Measurements from ENCODE around the gene LRMDA. TPM values are rescaled to one million over a fixed set of nuclear protein-coding genes. Genes with fewer than 3 reads are reported as not detected.

Gene LRMDA
- total and polyA plus RNA-seq, 2 donors (not counting 3 experiments of a cell fraction or from before 2014, with no cell fraction given): 9.7 to 18.0 TPM

DNA sequence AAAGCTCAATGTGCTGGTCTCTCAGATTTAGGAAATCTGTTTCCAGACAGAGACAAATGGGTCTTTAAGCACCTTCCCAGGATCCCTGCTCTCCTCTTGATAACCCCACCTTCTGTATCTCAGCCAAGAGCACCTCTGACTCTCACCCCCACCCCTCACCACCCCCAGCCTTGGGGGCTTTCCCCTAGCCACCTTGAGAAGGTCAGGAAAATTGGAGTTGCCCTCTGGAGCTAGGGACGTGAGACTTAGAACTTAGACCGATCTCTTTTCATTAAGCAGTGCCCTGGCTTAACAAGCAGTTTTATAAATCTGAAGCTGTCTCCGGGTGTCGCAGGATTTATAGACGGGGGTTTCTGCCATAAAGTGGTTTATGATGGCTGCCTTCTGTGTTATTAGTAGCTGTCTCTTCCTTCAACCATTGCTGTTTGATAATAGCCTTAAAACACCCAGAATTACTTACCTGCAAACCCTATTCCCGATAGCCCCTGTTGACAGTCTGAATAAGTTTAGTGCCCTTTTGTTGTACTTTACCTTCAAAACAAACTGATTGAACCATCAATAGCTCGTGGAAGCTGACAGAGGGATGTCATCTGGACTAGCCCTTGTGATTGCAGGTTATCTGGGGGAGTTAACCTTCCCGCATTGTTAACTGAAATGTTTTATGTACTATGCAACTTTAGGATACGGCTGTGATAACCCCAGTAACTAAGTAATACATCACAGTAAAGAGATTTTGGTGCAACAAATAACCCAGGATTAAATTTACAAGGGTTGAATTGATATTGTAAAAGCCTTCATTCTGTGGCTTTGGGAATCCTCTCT, 621.5 kb downstream of the LRMDA start:
- CTCF ChIA-PET: interaction anchor here (2.1 kb wide), 1 partner anchor 16 kb away, joined by 7 read pairs; no protein-coding TSS in a partner anchor
- intact Hi-C loops (cut with micrococcal nuclease): no loop called here
- BruUV-seq (replicated peaks): no TSS peak

More for the DNA sequence above, 621.5 kb downstream of the LRMDA start:
- Histone ChIP-seq H3K9me1 (replicated peaks; ENCODE audit: control insufficient read depth, extremely low read depth, insufficient read depth, low read length) (no peaks in the 10 kb centered on the region), H3K9ac (replicated peaks; ENCODE audit: extremely low read depth, insufficient read depth, low read length) (no peak overlapping the region), H3K4me3 (replicated peaks in 1 of 3; ENCODE audit: insufficient read depth in 1 of 3, low read depth in 1 of 3, low read length in 3 of 3) (no peak overlapping the region), H3K27me3 (ENCODE audit: control insufficient read depth in 2 of 2, insufficient read depth in 2 of 2, low read length in 2 of 2) (no peaks in the 10 kb centered on the region), H3K27ac (ENCODE audit: insufficient read depth, low read depth, low read length) (no peak overlapping the region), H3K79me2 (ENCODE audit: control insufficient read depth, insufficient read depth, low read length) (no peaks in the 10 kb centered on the region), H3K9me3 (replicated peaks; ENCODE audit: control insufficient read depth, insufficient read depth, low read length) (no peaks in the 10 kb centered on the region), H4K20me1 (replicated peaks; ENCODE audit: control insufficient read depth, extremely low read depth, insufficient read depth, low read length) (no peaks in the 10 kb centered on the region), H2AFZ (ENCODE audit: low read depth, low read length) (no peak overlapping the region), H3K36me3 (ENCODE audit: control insufficient read depth in 2 of 2, extremely low read depth in 1 of 2, insufficient read depth in 2 of 2, low read length in 2 of 2) (no peaks in the 10 kb centered on the region), H3K4me1 (ENCODE audit: control insufficient read depth, extremely low read depth, insufficient read depth, low read length) (no peaks in the 10 kb centered on the region), H3K4me2 (ENCODE audit: insufficient read depth, low read length) (no peak overlapping the region)
- FAIRE-seq: no peak
- TF ChIP-seq MYC (IDR thresholded peaks at IDR 0.05; ENCODE audit: low read depth, low read length) (no peak), GATA2 (IDR thresholded peaks at IDR 0.05; ENCODE audit: insufficient read depth, insufficient read length, low read depth, low read length) (no peak), EZH2 (IDR thresholded peaks at IDR 0.05; ENCODE audit: borderline replicate concordance, low read depth, low read length, severe bottlenecking) (no peak), FOS (IDR thresholded peaks at IDR 0.05; ENCODE audit: borderline replicate concordance, insufficient read depth, low read length) (no peak), POLR2A (IDR thresholded peaks at IDR 0.05; ENCODE audit: low read depth, low read length) (no peak), POLR2AphosphoS5 (IDR thresholded peaks at IDR 0.05; ENCODE audit: insufficient read depth, low read depth, low read length) (no peak), JUN (IDR thresholded peaks at IDR 0.05; ENCODE audit: borderline replicate concordance, insufficient read depth, insufficient read length, low read depth) (no peak)
- TF ChIP-seq, protein P1, sequence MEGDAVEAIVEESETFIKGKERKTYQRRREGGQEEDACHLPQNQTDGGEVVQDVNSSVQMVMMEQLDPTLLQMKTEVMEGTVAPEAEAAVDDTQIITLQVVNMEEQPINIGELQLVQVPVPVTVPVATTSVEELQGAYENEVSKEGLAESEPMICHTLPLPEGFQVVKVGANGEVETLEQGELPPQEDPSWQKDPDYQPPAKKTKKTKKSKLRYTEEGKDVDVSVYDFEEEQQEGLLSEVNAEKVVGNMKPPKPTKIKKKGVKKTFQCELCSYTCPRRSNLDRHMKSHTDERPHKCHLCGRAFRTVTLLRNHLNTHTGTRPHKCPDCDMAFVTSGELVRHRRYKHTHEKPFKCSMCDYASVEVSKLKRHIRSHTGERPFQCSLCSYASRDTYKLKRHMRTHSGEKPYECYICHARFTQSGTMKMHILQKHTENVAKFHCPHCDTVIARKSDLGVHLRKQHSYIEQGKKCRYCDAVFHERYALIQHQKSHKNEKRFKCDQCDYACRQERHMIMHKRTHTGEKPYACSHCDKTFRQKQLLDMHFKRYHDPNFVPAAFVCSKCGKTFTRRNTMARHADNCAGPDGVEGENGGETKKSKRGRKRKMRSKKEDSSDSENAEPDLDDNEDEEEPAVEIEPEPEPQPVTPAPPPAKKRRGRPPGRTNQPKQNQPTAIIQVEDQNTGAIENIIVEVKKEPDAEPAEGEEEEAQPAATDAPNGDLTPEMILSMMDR (IDR thresholded peaks at IDR 0.05; ENCODE audit: extremely low read depth in 1 of 2, insufficient read depth in 1 of 2, low read depth in 1 of 2, low read length in 2 of 2): no peak
- TF ChIP-seq, protein P2, sequence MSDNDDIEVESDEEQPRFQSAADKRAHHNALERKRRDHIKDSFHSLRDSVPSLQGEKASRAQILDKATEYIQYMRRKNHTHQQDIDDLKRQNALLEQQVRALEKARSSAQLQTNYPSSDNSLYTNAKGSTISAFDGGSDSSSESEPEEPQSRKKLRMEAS (IDR thresholded peaks at IDR 0.05; ENCODE audit: insufficient read depth, insufficient read length): no peak
- POLR2A ChIA-PET: no interaction called here
- dilution Hi-C loops (cut with MboI; ENCODE audit: extremely low pct_ligation_motif_present, low sequenced_read_pairs): no loop called here
- DNase-seq (ENCODE audit: low read depth, low spot score): no peak
